Trophoblast cell (in vitro differentiated cells and primary cell): ENCODE data around the gene HOXC6.

ENCODE experiments used
- DNase-seq, 2 donors: peaks; one replicate each; pipeline ENCODE4 v3.0.0-alpha.2; 2016
- H2AFZ ChIP-seq: 2 replicates; pipeline ENCODE4 v1.6.1; 2013; ENCODE audit warnings: low read length, moderate library complexity, mild to moderate bottlenecking; ENCODE audit not compliant: insufficient read depth, poor library complexity
- H2AK5ac ChIP-seq: 2 replicates; pipeline ENCODE4 v1.6.1; 2013; ENCODE audit warnings: mild to moderate bottlenecking, low read length
- H2BK120ac ChIP-seq: 2 replicates; pipeline ENCODE4 v1.6.1; 2013; ENCODE audit warnings: low read length, mild to moderate bottlenecking, moderate library complexity; ENCODE audit not compliant: insufficient read depth, poor library complexity
- H2BK12ac ChIP-seq: 2 replicates; pipeline ENCODE4 v1.6.1; 2013; ENCODE audit warnings: mild to moderate bottlenecking, low read length, moderate library complexity
- H2BK5ac ChIP-seq: 2 replicates; pipeline ENCODE4 v1.6.1; 2013; ENCODE audit warnings: low read length, low read depth, moderate library complexity, mild to moderate bottlenecking; ENCODE audit not compliant: poor library complexity
- H3K14ac ChIP-seq: 2 replicates; pipeline ENCODE4 v1.6.1; 2013; ENCODE audit warnings: mild to moderate bottlenecking, low read length
- H3K18ac ChIP-seq: 2 replicates; pipeline ENCODE4 v1.6.1; 2013; ENCODE audit warnings: mild to moderate bottlenecking, low read length
- H3K23ac ChIP-seq: 2 replicates; pipeline ENCODE4 v1.6.1; 2013; ENCODE audit warnings: low read length
- H3K27ac ChIP-seq: 2 replicates; pipeline ENCODE4 v1.5.1; 2013; ENCODE audit warnings: low read depth, mild to moderate bottlenecking, inconsistent platforms, low read length, moderate library complexity
- H3K27me3 ChIP-seq: 2 replicates; pipeline ENCODE4 v1.6.1; 2013; ENCODE audit warnings: inconsistent platforms, mild to moderate bottlenecking, low read length, moderate library complexity; ENCODE audit not compliant: insufficient read depth
- H3K36me3 ChIP-seq, 2 experiments: 1 replicate in 1 of 2; 2 replicates in 1 of 2; pipeline ENCODE4 v1.6.1; 2013; ENCODE audit warnings: low read length in 2 of 2, mild to moderate bottlenecking in 2 of 2, moderate library complexity in 1 of 2; ENCODE audit not compliant: insufficient read depth in 2 of 2, control insufficient read depth in 1 of 2
- H3K4ac ChIP-seq: 2 replicates; pipeline ENCODE4 v1.6.1; 2013; ENCODE audit warnings: low read depth, mild to moderate bottlenecking, low read length, moderate library complexity
- H3K4me1 ChIP-seq, 2 experiments: 1 replicate in 1 of 2; 2 replicates in 1 of 2; pipeline ENCODE4 v1.6.1; 2013; ENCODE audit warnings: low read length in 2 of 2, mild to moderate bottlenecking in 2 of 2, moderate library complexity in 1 of 2; ENCODE audit not compliant: insufficient read depth in 2 of 2, control insufficient read depth in 1 of 2
- H3K4me2 ChIP-seq: 2 replicates; pipeline ENCODE4 v1.6.1; 2013; ENCODE audit warnings: inconsistent platforms, mild to moderate bottlenecking, low read length, moderate library complexity
- H3K4me3 ChIP-seq: 2 replicates; pipeline ENCODE4 v1.5.1; 2013; ENCODE audit warnings: mild to moderate bottlenecking, low read depth, low read length, inconsistent platforms
- H3K79me1 ChIP-seq: one replicate; pipeline ENCODE4 v1.6.1; 2013; ENCODE audit warnings: low read length
- H3K79me2 ChIP-seq: 2 replicates; pipeline ENCODE4 v1.6.1; 2013; ENCODE audit warnings: low read length, mild to moderate bottlenecking; ENCODE audit not compliant: control insufficient read depth, insufficient read depth, poor library complexity
- H3K9ac ChIP-seq: 2 replicates; pipeline ENCODE4 v1.6.1; 2013; ENCODE audit warnings: mild to moderate bottlenecking, low read length
- H3K9me3 ChIP-seq: 2 replicates; pipeline ENCODE4 v1.6.1; 2013; ENCODE audit warnings: low read depth, mild to moderate bottlenecking, control low read depth, inconsistent platforms, low read length; ENCODE audit not compliant: insufficient read depth
- H4K12ac ChIP-seq: 2 replicates; pipeline ENCODE4 v1.6.1; 2013; ENCODE audit warnings: low read depth, mild to moderate bottlenecking, low read length, moderate library complexity
- H4K8ac ChIP-seq: 2 replicates; pipeline ENCODE4 v1.6.1; 2013; ENCODE audit warnings: low read depth, mild to moderate bottlenecking, low read length, moderate library complexity
- H4K91ac ChIP-seq: one replicate; pipeline ENCODE4 v1.6.1; 2013; ENCODE audit warnings: low read depth, mild to moderate bottlenecking, low read length, moderate library complexity
- WGBS: extraction: QIAGEN DNeasy Blood & Tissue Kit; methylation state at CpG from one replicate; pipeline ENCODE4 v1.1.7; 2013; ENCODE audit warnings: missing lambda C conversion rate; ENCODE audit not compliant: insufficient read length, insufficient coverage; ENCODE audit errors: extremely low coverage; 5-methylcytosine and 5-hydroxymethylcytosine counted together

The HOXC6 gene

GRCh38 chr12:54051026-54051842 lies 23.0 kb downstream of the HOXC6 start:
- Histone ChIP-seq H3K18ac (no peak overlapping the region), H2BK12ac (no peak overlapping the region), H3K23ac (no peak overlapping the region), H4K91ac (no peak overlapping the region), H3K36me3 (no peaks in the 10 kb centered on the region), H3K79me1 (no peaks in the 10 kb centered on the region), H3K4me1 (no peaks in the 10 kb centered on the region), H2BK5ac (no peak overlapping the region), H3K4me3 (peak overlapping the region; percentile 28), H3K79me2 (no peaks in the 10 kb centered on the region), H4K12ac (no peak overlapping the region), H3K27ac (no peak overlapping the region), H3K27me3 (peaks cover 88% of the 10 kb centered on the region), H2AK5ac (no peak overlapping the region), H3K9ac (no peak overlapping the region), H3K4ac (no peak overlapping the region), H3K4me2 (no peak overlapping the region), H4K8ac (no peak overlapping the region), H3K14ac (no peak overlapping the region), H3K9me3 (peaks cover 14% of the 10 kb centered on the region), H2BK120ac (no peak overlapping the region), H2AFZ (no peak overlapping the region)
- DNase-seq = no peak
- no CpG with 5 or more reads among the region's 12 CpGs for WGBS

- H3K79me2 ChIP-seq = no peaks in the 10 kb centered on the region
- no peak overlapping the region for H4K12ac ChIP-seq
- H4K91ac ChIP-seq = no peak overlapping the region
- no peaks in the 10 kb centered on the region for H3K4me1 ChIP-seq
- no peak overlapping the region for H3K23ac ChIP-seq
- no peak overlapping the region for H2AFZ ChIP-seq
- no peak overlapping the region for H3K4me2 ChIP-seq
- no peak overlapping the region for H3K4ac ChIP-seq
- H2AK5ac ChIP-seq = no peak overlapping the region
- no peak overlapping the region for H3K14ac ChIP-seq
- no peak overlapping the region for H4K8ac ChIP-seq
- no peak overlapping the region for H3K9ac ChIP-seq
- no peak for DNase-seq
- no peak overlapping the region for H2BK120ac ChIP-seq
- no peak overlapping the region for H3K18ac ChIP-seq
- no peaks in the 10 kb centered on the region for H3K79me1 ChIP-seq
- H2BK12ac ChIP-seq = no peak overlapping the region
- H3K36me3 ChIP-seq = no peaks in the 10 kb centered on the region
- peak overlapping the region; percentile 28 for H3K4me3 ChIP-seq
- no peak overlapping the region for H3K27ac ChIP-seq
- H2BK5ac ChIP-seq = no peak overlapping the region
- no CpG with 5 or more reads among the region's 24 CpGs for WGBS
- H3K27me3 ChIP-seq = peaks cover 86% of the 10 kb centered on the region
- H3K9me3 ChIP-seq = peaks cover 12% of the 10 kb centered on the region
Observed at GRCh38 chr12:54051874-54052437, 23.7 kb downstream of the HOXC6 start.

- no peak overlapping the region for H3K4me2 ChIP-seq
- peaks cover 86% of the 10 kb centered on the region for H3K27me3 ChIP-seq
- no peak overlapping the region for H3K18ac ChIP-seq
- no CpG with 5 or more reads among the region's 10 CpGs for WGBS
- H2BK5ac ChIP-seq = no peak overlapping the region
- H3K9ac ChIP-seq = no peak overlapping the region
- no peak overlapping the region for H3K23ac ChIP-seq
- no peaks in the 10 kb centered on the region for H3K4me1 ChIP-seq
- H2BK120ac ChIP-seq = no peak overlapping the region
- H3K79me2 ChIP-seq = no peaks in the 10 kb centered on the region
- no peak overlapping the region for H3K4ac ChIP-seq
- no peak overlapping the region for H4K8ac ChIP-seq
- H3K79me1 ChIP-seq = no peaks in the 10 kb centered on the region
- no peak for DNase-seq
- H3K4me3 ChIP-seq = no peak overlapping the region
- H4K12ac ChIP-seq = no peak overlapping the region
- peaks cover 12% of the 10 kb centered on the region for H3K9me3 ChIP-seq
- H2AFZ ChIP-seq = no peak overlapping the region
- no peak overlapping the region for H3K14ac ChIP-seq
- H3K36me3 ChIP-seq = no peaks in the 10 kb centered on the region
- no peak overlapping the region for H3K27ac ChIP-seq
- no peak overlapping the region for H2AK5ac ChIP-seq
- H4K91ac ChIP-seq = no peak overlapping the region
- H2BK12ac ChIP-seq = no peak overlapping the region
Observed at GRCh38 chr12:54052438-54053002, 24.3 kb downstream of the HOXC6 start.

- Histone ChIP-seq H4K8ac (no peak overlapping the region), H3K4ac (no peak overlapping the region), H3K79me1 (no peaks in the 10 kb centered on the region), H3K79me2 (no peaks in the 10 kb centered on the region), H4K91ac (no peak overlapping the region), H3K36me3 (no peaks in the 10 kb centered on the region), H2AK5ac (no peak overlapping the region), H2BK5ac (no peak overlapping the region), H3K4me1 (no peaks in the 10 kb centered on the region), H3K9ac (no peak overlapping the region), H3K27ac (no peak overlapping the region), H2AFZ (peak overlapping the region; percentile 1), H3K9me3 (peaks cover 12% of the 10 kb centered on the region), H3K23ac (no peak overlapping the region), H2BK120ac (no peak overlapping the region), H3K4me2 (peak overlapping the region; percentile 21), H3K14ac (no peak overlapping the region), H3K18ac (no peak overlapping the region), H2BK12ac (no peak overlapping the region), H3K4me3 (no peak overlapping the region), H4K12ac (no peak overlapping the region), H3K27me3 (peaks cover 84% of the 10 kb centered on the region)
- no peak for DNase-seq
- WGBS = no CpG with 5 or more reads among the region's 22 CpGs
Observed at GRCh38 chr12:54053003-54053750, 24.9 kb downstream of the HOXC6 start.
